Brain pericyte (primary cell): ENCODE data around the gene ALDH1A3.

Experiments
- DNase-seq: peaks from one replicate; pipeline ENCODE4 v3.0.0-alpha.2; 2012; ENCODE audit warnings: low read depth, low spot score

Gene ALDH1A3

GRCh38 chr15:100925480-100925879 is 45.8 kb downstream of the ALDH1A3 start:
- no peak for DNase-seq

GRCh38 chr15:100926258-100926657 is 46.6 kb downstream of the ALDH1A3 start:
- DNase-seq, result no peak

GRCh38 chr15:100926971-100927756 is 47.5 kb downstream of the ALDH1A3 start:
- no peak for DNase-seq

- no peak for DNase-seq
Observed at GRCh38 chr15:100928632-100929280, 49.1 kb downstream of the ALDH1A3 start.

GRCh38 chr15:100929641-100930042 is 50.0 kb downstream of the ALDH1A3 start:
- no peak for DNase-seq

- no peak for DNase-seq
Observed at GRCh38 chr15:100930306-100930848, 50.7 kb downstream of the ALDH1A3 start.

- DNase-seq, result no peak
Observed at GRCh38 chr15:100931143-100931890, 51.7 kb downstream of the ALDH1A3 start.

- no peak for DNase-seq
Observed at GRCh38 chr15:100932676-100933348, 53.2 kb downstream of the ALDH1A3 start.

GRCh38 chr15:100934166-100934565 is 54.5 kb downstream of the ALDH1A3 start:
- no peak for DNase-seq

GRCh38 chr15:100934726-100935125 is 55.1 kb downstream of the ALDH1A3 start:
- DNase-seq, result no peak

- no peak for DNase-seq
Observed at GRCh38 chr15:100937171-100937570, 57.5 kb downstream of the ALDH1A3 start.

- no peak for DNase-seq
Observed at GRCh38 chr15:100939791-100940190, 60.2 kb downstream of the ALDH1A3 start.

- DNase-seq, result no peak
Observed at GRCh38 chr15:100940767-100941379, 61.2 kb downstream of the ALDH1A3 start.

GRCh38 chr15:100941536-100941935 is 61.9 kb downstream of the ALDH1A3 start:
- DNase-seq, result no peak

- DNase-seq, result no peak
Observed at GRCh38 chr15:100942656-100943425, 63.2 kb downstream of the ALDH1A3 start.

GRCh38 chr15:100944244-100944895 is 64.7 kb downstream of the ALDH1A3 start:
- no peak for DNase-seq

GRCh38 chr15:100944986-100945385 is 65.4 kb downstream of the ALDH1A3 start:
- no peak for DNase-seq

- no peak for DNase-seq
Observed at GRCh38 chr15:100947760-100948429, 68.3 kb downstream of the ALDH1A3 start.

- DNase-seq, result no peak
Observed at GRCh38 chr15:100948430-100948762, 68.8 kb downstream of the ALDH1A3 start.
